Measurements from ENCODE around the gene RIT2.
"Not testable (repeated sequence)": the region's sequence is repeated elsewhere in the genome, so short reads cannot be mapped to it uniquely, and the experiment has no call there.

The RIT2 gene

DNA sequence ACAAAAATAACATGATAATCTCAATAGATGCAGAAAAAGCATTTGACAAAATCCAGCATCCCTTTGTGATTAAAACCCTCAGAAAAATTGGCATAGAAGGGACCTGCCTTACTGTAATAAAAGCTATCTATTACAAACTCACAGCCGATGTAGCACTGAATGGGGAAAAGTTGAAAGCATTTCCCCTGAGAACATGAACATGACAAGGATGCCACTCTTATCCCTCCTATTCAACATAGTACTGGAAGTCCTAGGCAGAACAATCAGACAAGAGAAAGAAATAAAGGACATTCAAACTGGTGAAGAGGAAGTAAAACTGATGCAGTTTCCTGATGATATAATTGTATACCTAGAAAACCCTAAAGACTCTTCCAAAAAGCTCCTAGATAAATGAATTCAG lies 368.7 kb downstream of the RIT2 start:
- in situ Hi-C loops (cut with HindIII; ENCODE audit: low pct_ligation_motif_present, low pct_unique_long_range_greater_than_20kb, low sequenced_read_pairs), result no loop called here
- no peak for DNase-seq

DNA sequence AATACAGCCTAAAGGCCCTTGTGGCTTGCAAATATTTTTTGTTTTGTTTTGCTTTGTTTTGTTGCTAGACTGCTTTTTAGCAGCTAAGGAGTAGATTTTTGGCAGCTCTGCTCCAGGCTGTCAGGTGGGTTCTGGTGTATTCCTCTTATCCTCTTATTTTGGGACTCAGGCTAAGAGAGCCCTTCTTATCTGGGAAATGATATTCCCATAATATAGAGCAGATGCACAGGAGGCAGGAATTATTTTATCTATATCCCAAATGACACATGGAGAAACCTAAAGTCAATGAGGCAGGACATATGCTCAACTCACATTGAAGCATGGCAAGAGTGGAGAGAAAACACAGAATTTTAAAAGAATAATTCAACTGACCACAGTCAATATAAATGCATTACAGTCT lies 369.6 kb downstream of the RIT2 start:
- in situ Hi-C loops (cut with HindIII; ENCODE audit: low pct_ligation_motif_present, low pct_unique_long_range_greater_than_20kb, low sequenced_read_pairs), result no loop called here
- DNase-seq, result no peak

DNA sequence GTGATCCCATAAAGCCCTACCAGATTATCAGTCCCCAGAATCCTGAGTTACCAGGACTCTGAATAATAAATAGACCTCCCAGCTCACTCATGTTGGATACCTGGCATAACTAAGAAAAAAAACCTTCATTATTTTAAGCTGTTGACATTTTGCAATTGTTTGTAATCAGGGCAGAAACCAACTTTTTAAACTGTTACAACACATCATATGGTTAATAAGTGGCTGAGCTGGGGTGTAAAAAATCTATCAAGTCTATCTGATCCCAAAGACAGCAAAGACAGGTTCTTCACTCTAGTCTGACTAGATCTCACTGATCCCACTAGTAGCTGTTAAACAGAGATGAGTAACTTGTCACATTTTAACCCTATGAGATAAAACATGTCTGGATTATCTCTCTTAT lies 370.3 kb downstream of the RIT2 start:
- no peak for DNase-seq
- in situ Hi-C loops (cut with HindIII; ENCODE audit: low pct_ligation_motif_present, low pct_unique_long_range_greater_than_20kb, low sequenced_read_pairs), result no loop called here

DNA sequence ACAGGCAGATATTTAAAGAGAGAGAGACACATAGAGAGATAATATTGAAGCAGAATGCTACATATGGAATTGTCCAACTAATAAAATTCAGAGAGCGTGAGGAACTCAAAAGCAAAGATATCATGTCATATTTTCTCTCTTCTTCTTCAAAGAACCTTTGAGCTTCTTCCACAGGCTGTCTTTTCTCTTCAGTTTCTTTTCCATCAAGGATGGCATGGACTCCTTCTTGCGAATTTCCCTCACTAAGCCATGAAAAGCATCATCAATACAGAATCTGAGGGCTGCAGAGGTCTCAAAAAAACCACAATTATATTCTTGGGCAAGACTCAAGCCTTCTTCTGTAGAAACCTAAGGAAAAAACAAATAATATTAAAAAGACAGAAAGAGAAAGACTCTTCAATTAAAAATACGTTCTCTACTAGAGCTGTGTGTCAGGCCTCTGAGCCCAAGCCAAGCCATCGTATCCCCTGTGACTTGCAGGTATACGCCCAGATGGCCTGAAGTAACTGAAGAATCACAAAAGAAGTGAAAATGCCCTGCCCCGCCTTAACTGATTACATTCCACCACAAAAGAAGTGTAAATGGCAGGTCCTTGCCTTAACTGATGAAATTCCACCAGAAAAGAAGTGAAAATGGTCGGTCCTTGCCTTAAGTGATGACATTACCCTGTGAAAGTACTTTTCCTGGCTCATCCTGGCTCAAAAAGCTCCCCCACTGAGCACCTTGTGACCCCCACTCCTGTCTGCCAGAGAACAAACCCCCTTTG lies 371.9 kb downstream of the RIT2 start:
- no peak for DNase-seq
- in situ Hi-C loops (cut with HindIII; ENCODE audit: low pct_ligation_motif_present, low pct_unique_long_range_greater_than_20kb, low sequenced_read_pairs), result no loop called here

DNA sequence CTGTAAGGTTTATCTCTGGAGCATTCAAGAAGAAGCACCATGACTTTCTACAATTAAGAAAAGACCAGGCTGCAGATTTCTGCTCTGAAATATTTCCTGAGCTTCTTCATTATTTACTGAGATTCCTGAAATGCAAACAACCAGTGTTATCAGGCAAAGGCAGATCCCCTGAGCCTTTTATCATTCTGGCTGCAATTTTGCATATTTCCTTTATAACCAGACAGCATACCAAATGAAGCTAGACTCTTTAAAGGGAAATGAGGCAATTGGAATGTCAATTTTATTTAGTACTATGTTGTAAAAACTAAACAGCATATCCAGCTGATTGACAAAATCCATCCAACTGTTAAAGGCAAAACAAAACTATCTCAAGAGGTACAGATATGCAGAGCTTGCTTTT lies 372.5 kb downstream of the RIT2 start:
- DNase-seq, result no peak
- in situ Hi-C loops (cut with HindIII; ENCODE audit: low pct_ligation_motif_present, low pct_unique_long_range_greater_than_20kb, low sequenced_read_pairs), result no loop called here

DNA sequence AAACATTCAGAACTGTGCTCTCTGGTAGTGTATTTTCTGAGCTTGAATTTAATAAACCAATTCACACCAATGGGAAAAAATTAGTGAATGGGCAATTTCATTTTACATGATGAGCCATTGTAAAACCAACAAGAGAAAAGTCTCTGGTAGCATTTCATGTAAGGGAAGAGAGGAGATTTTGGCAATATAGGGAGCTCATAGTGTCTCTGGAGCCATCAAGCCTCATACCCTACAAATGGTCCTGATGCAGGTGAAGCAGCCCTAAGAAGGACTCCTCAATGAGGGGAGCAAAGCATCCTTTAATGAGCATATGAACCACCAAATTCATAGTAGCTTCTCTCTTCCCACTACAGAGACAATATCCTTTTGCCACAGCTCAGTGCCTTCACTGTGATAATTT lies 373.0 kb downstream of the RIT2 start:
- DNase-seq, result no peak

DNA sequence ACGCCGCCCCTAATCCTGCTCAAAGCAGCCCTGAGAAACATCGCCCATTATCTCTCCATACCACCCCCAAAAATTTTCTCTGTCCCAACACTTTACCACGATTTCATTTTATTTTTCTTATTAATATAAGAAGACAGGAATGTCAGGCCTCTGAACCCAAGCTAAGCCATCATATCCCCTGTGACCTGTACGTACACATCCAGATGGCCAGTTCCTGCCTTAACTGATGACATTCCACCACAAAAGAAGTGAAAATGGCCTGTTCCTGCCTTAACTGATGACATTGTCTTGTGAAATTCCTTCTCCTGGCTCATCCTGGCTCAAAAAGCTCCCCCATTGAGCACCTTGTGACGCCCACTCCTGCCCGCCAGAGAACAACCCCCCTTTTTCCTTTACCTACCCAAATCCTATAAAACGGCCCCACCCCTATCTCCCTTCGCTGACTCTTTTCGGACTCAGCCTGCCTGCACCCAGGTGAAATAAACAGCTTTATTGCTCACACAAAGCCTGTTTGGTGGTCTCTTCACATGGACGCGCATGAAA lies 373.6 kb downstream of the RIT2 start:
- in situ Hi-C loops (cut with HindIII; ENCODE audit: low pct_ligation_motif_present, low pct_unique_long_range_greater_than_20kb, low sequenced_read_pairs); DNase-seq: not testable (repeated sequence)

More for the DNA sequence above, 373.0 kb downstream of the RIT2 start:
- in situ Hi-C loops (cut with HindIII; ENCODE audit: low pct_ligation_motif_present, low pct_unique_long_range_greater_than_20kb, low sequenced_read_pairs), result no loop called here

DNA sequence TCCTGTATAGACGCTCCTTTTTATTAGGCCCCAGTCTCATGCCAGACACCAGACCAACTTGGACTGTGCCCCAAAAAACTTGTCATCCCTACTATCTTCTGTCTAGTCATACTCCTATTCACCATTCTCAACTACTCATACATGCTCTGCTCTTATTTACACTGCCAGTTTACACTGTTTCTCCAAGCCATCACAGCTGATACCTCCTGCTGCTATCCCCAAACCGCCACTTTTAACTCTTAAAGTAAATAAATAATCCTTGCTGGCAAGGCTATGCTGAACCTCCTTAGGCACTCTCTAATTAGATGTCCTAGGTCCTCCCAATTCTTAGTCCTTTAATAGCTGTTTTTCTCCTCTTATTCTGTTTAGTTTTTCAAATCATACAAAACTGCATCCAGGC lies 374.2 kb downstream of the RIT2 start:
- in situ Hi-C loops (cut with HindIII; ENCODE audit: low pct_ligation_motif_present, low pct_unique_long_range_greater_than_20kb, low sequenced_read_pairs); DNase-seq: not testable (repeated sequence)

DNA sequence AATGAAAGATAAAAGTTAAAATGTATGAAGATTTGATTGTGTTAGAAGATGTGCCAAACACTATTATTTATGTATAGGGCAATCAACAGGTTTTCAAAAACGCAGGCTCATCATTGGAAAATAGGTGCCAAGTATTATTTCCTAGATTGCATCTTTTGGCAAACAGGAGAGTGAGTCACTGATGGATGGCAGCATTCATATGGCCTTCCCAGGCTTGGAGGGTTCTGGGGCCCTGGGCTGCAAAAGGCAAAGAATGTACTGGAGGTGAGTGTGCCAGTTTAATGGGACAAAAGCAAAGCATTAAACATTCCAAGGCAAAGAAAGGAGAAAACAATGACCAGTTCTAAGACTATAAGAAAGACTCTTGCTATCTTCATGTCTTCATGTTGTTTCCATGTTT lies 379.4 kb downstream of the RIT2 start:
- DNase-seq, result no peak
- in situ Hi-C loops (cut with HindIII; ENCODE audit: low pct_ligation_motif_present, low pct_unique_long_range_greater_than_20kb, low sequenced_read_pairs), result no loop called here

DNA sequence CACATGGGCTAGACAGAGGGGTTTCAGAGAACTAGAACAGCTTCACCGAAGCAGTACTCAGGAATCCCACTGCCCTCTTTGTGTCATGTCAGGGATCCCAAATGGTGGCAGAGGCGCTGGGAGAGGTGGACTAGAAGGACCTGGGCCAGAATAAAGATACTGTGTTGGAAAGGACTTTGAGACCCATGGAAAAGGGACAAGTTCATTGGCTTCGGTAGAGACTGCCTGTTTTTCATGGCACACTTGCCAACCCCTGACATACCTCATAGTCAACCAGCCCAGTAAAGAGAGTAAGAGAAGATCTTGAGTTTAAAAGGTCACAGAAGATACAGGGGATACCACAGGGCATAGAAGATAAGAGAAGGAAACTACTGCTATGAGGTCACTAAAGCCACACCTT lies 381.0 kb downstream of the RIT2 start:
- DNase-seq, result no peak
- in situ Hi-C loops (cut with HindIII; ENCODE audit: low pct_ligation_motif_present, low pct_unique_long_range_greater_than_20kb, low sequenced_read_pairs), result no loop called here

DNA sequence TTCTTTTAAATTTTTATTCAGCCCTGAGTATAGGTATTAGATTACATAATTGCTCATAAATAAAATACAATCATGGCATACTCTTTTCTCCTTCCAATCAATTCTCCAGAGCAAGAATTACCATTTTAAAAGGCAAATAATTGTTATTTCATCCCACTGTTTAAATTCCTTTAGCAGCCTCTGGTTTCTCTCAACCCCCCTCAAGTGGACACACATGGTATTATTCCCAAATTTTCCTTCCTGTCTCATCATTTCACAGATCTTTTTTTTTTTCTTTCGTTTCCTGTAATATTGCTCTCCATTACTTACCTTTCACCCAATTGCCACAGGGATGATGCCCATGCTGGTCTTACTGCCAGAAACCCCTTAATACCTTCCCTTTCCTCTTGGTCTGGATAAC lies 385.2 kb downstream of the RIT2 start:
- in situ Hi-C loops (cut with HindIII; ENCODE audit: low pct_ligation_motif_present, low pct_unique_long_range_greater_than_20kb, low sequenced_read_pairs), result no loop called here
- DNase-seq, result no peak

DNA sequence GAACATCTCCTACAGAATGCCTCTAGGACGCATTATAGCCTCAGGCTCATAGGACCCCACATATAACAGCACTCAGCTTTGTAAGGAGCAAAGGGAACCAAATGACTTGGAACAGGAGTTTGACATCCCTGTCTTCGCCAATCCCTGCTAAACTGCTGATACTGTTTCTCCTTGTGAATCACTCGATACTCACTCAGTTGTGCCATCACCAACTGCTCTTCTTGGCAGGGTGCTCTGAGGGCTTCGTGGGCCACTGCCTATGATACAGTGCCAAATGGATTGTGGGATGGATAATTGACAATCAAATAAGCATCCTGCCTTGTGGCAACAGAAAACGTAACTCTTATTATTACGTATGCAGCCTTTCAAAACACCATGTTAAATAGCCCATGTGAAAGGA lies 396.3 kb downstream of the RIT2 start:
- in situ Hi-C loops (cut with HindIII; ENCODE audit: low pct_ligation_motif_present, low pct_unique_long_range_greater_than_20kb, low sequenced_read_pairs), result no loop called here
- DNase-seq, result no peak

DNA sequence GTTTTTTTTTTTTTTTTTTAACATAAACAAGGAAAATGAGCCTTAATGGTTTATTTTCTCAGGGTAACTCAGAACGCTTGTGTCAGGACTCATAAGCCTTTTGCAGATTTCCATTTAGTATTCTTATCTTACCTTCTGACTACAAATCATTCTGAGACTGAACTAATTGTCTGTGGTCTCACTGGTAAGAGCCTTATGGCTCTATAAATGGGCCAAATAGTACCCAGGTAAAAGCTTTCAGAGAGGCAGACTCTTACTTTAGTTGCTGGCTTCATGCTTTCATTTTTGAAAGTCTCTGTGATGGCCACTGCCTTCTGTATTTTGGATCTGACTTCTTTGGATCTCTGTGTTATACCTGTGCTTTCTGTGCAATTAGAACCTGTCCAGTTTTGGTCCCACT lies 403.4 kb downstream of the RIT2 start:
- in situ Hi-C loops (cut with HindIII; ENCODE audit: low pct_ligation_motif_present, low pct_unique_long_range_greater_than_20kb, low sequenced_read_pairs), result no loop called here
- no peak for DNase-seq

DNA sequence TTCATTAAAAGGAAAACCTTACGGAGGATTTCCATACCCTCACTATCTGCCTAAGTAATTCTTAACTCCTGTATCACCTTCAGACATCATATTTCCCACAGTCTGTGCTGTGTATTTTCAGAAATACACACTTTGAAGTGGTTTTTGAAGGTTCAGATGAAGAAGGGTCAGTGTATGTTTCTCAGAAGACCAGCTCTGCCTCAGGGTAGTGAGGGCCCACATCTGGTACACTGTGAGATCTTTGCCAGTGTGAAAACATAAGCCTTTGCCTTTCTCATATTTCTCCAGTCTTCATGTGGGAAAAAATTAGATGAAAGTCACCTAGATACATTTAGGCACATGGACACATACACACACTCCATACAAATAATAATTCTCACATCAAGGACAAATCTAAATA lies 408.4 kb downstream of the RIT2 start:
- in situ Hi-C loops (cut with HindIII; ENCODE audit: low pct_ligation_motif_present, low pct_unique_long_range_greater_than_20kb, low sequenced_read_pairs), result no loop called here
- DNase-seq, result no peak

DNA sequence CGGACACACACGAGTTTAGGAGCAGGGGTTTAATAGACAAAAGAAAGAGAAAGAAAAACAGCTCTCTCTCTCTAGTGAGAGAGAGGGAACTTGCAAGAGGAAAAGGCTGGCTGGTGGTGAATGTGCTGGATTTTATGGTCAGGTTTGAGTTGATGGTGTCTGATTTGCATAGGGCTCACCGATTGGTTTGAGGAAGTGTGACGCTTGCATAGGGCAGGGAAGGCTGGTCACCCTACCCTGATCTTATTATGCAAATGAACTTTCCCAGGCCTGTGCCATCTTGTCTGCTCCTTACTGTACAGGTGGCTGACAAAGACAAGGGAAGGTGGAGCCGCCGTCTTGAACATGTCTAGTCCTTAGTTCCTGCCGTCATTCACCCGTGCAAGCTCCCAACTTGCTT lies 408.9 kb downstream of the RIT2 start:
- in situ Hi-C loops (cut with HindIII; ENCODE audit: low pct_ligation_motif_present, low pct_unique_long_range_greater_than_20kb, low sequenced_read_pairs), result no loop called here
- DNase-seq, result no peak

DNA sequence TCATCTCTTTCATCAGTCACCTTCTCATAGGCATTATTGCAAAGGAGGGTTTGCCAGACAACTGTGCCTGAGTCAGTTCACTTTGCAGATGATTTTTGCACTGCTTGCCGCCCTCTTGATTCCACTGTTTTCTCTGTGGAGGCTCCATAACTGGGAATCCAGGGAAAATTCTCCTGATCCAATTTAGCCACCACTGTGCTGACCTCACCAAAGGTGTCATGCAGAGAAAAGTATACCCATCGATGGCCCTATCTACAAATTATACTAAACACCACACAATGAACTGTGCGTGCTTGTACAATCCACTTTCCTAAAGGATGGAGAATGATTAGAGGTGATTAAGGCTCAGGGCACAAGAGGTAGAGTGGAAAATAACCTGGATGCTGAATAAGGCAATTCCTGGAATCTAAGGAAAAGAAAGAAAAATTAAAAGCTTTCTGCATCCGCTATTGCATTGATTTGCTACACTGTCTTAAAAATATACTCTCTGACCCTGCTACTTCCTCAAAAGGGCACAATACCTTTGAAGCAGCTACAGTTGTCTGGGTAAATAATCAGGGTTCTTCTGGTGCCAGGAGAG lies 409.4 kb downstream of the RIT2 start:
- DNase-seq, result no peak
- in situ Hi-C loops (cut with HindIII; ENCODE audit: low pct_ligation_motif_present, low pct_unique_long_range_greater_than_20kb, low sequenced_read_pairs), result no loop called here

Measured in ACHN (cell line).